Left lung (tissue), 10 donors: ENCODE measurements around the gene TAAR2. TPM values are rescaled to one million over a fixed set of nuclear protein-coding genes. Genes with fewer than 3 reads are reported as not detected.

ENCODE experiments used
- ATAC-seq: fragments of 200-7000 bp; cut with Tn5 transposase; one replicate; pipeline ENCODE4 v1.9.1; 2020; ENCODE audit warnings: moderate library complexity
- DNase-seq, 4 donors: peaks; one replicate each; pipeline ENCODE4 v3.0.0-alpha.2; 2013 to 2020
- H3K27ac ChIP-seq, 2 donors: fragments of 200-600 bp; sonication (generic) in 1 of 2; one replicate each; pipeline versions ENCODE4 v1.5.0 to v1.8.0; 2020 to 2021
- H3K27me3 ChIP-seq, 2 donors: fragments of 200-600 bp; sonication (generic) in 1 of 2; one replicate each; pipeline versions ENCODE4 v1.5.0 to v1.8.0; 2020 to 2021
- H3K36me3 ChIP-seq, 2 donors: fragments of 200-600 bp; sonication (generic) in 1 of 2; one replicate each; pipeline versions ENCODE4 v1.5.0 to v1.8.0; 2020 to 2021
- H3K4me1 ChIP-seq, 2 donors: fragments of 200-600 bp; one replicate each; pipeline ENCODE4 v1.8.0; 2021
- H3K4me3 ChIP-seq, 2 donors: fragments of 200-600 bp; sonication (generic) in 1 of 2; one replicate each; pipeline versions ENCODE4 v1.5.0 to v1.8.0; 2020 to 2021; ENCODE audit warnings: mild to moderate bottlenecking in 1 of 2
- H3K9me3 ChIP-seq, 2 donors: fragments of 200-600 bp; sonication (generic) in 1 of 2; one replicate each; pipeline versions ENCODE4 v1.5.0 to v1.8.0; 2020 to 2021
- intact Hi-C, 2 donors: fragments of 100-400 bp; cut with DNase I; formaldehyde crosslinking; loops; one replicate each; pipeline versions ENCODE4 v1.11.2 to v1.14.2; 2022
- polyA plus RNA-seq, 6 donors: library from polyadenylated mRNA; unstranded; fragments of 120-200 nt; gene quantifications; one replicate each; pipeline ENCODE4 v1.2.1, GENCODE V29; 2013; ENCODE audit not compliant: insufficient read length in 6 of 6
- total RNA-seq, 2 donors: library from RNA; stranded (reverse); fragmentation: NEBNext Ultra II Directional; extraction: Animal tissue kit (Norgen Biotek cat#: 25700); gene quantifications; one replicate each; pipeline ENCODE4 v1.2.1, GENCODE V29; 2021
- TF ChIP-seq, protein P1 (sequence below), 2 donors: fragments of 200-600 bp; sonication (generic) in 1 of 2; IDR thresholded peaks; one replicate each; pipeline versions ENCODE4 v1.5.0 to v1.8.0; 2021; ENCODE audit warnings: antibody characterized with exemption in 2 of 2
- donor health status: DM: no; HTN: yes; CAD: no.
- donor health status: DM: no; HTN: no; CAD: no.

TAAR2 gene
- total and polyA plus RNA-seq, 8 donors: not detected

DNA sequence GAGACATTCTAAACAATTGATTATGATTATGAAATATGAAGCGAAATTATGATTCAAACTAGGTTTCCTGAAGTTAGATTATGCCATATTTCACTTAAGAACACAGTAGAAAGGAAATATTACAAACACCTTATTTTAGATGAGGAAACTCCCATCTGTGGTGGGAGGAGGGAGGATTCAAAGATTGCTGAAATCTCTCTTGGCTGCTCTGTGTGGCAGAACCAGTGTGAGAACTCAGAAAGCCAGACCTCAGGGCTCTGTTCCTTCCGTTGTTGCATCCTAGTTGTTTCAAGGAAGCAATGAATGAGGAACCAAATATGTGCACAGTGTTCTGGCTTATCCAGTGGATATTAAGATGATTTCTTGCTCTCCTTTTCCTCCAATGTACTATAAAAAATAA is 36.7 kb downstream of the TAAR2 start:
- intact Hi-C loops: no loop called here
- Histone ChIP-seq H3K27me3 (no peaks in the 10 kb centered on the region), H3K4me3 (no peak overlapping the region), H3K4me1 (no peaks in the 10 kb centered on the region), H3K36me3 (no peaks in the 10 kb centered on the region), H3K9me3 (no peaks in the 10 kb centered on the region), H3K27ac (peak overlapping the region in 1 of 2 donors; percentile 9)
- ATAC-seq (peak; percentile 19), DNase-seq (no peak)
- TF ChIP-seq, protein P1, sequence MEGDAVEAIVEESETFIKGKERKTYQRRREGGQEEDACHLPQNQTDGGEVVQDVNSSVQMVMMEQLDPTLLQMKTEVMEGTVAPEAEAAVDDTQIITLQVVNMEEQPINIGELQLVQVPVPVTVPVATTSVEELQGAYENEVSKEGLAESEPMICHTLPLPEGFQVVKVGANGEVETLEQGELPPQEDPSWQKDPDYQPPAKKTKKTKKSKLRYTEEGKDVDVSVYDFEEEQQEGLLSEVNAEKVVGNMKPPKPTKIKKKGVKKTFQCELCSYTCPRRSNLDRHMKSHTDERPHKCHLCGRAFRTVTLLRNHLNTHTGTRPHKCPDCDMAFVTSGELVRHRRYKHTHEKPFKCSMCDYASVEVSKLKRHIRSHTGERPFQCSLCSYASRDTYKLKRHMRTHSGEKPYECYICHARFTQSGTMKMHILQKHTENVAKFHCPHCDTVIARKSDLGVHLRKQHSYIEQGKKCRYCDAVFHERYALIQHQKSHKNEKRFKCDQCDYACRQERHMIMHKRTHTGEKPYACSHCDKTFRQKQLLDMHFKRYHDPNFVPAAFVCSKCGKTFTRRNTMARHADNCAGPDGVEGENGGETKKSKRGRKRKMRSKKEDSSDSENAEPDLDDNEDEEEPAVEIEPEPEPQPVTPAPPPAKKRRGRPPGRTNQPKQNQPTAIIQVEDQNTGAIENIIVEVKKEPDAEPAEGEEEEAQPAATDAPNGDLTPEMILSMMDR (IDR thresholded peaks at IDR 0.05): no peak

DNA sequence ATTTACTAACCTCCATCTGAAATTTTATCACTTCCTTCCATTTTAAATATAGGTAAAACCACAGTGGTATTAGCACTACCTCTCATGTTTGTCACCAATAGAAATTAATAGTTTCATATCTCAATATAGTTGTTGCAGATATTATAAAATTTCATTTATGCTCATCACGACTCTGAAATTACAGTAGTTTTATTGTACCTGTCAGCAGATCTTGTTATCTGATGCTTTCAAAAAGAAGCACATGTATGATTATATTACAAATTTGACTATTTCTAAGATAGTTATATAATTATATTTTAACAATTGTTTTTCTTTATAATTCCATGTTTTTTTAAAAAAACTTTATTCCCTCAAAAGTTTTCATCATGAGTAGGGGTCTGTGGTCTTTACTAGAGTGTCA is 39.4 kb downstream of the TAAR2 start:
- H3K4me3 ChIP-seq: no peak overlapping the region
- H3K27me3 ChIP-seq: no peaks in the 10 kb centered on the region
- ATAC-seq: no peak
- TF ChIP-seq, protein P1 (IDR thresholded peaks at IDR 0.05): no peak
- DNase-seq: no peak
- no peak overlapping the region for H3K27ac ChIP-seq
- H3K4me1 ChIP-seq: no peaks in the 10 kb centered on the region
- intact Hi-C loops: no loop called here
- no peaks in the 10 kb centered on the region for H3K9me3 ChIP-seq
- H3K36me3 ChIP-seq: no peaks in the 10 kb centered on the region

DNA sequence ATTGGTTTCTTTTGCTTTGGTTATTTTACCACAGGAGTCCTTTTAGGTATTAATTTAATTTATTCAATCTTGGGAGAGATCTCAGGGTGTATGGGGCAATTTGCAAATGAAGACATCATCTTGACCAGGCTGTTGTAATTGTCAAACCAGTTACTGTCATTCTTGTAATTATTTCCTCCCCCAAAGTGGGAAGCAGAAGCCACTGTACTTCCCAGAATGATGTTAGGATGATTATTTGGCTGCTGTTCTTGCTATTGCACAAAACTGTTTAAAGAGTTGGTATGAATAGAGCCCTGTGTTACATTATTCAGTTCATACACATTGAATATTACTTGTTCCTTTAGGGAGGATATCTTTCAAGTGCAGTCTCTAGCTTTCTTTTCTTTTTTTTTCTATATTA is 52.3 kb downstream of the TAAR2 start:
- intact Hi-C loops: no loop called here
- Histone ChIP-seq H3K9me3 (no peaks in the 10 kb centered on the region), H3K4me1 (peaks cover 0 to 3% of the 10 kb centered on the region in 2 donors), H3K4me3 (no peak overlapping the region), H3K27me3 (no peaks in the 10 kb centered on the region), H3K27ac (peak overlapping the region in 1 of 2 donors; percentile 64), H3K36me3 (no peaks in the 10 kb centered on the region)
- no peak for ATAC-seq
- TF ChIP-seq, protein P1 (IDR thresholded peaks at IDR 0.05): no peak
- DNase-seq: no peak

DNA sequence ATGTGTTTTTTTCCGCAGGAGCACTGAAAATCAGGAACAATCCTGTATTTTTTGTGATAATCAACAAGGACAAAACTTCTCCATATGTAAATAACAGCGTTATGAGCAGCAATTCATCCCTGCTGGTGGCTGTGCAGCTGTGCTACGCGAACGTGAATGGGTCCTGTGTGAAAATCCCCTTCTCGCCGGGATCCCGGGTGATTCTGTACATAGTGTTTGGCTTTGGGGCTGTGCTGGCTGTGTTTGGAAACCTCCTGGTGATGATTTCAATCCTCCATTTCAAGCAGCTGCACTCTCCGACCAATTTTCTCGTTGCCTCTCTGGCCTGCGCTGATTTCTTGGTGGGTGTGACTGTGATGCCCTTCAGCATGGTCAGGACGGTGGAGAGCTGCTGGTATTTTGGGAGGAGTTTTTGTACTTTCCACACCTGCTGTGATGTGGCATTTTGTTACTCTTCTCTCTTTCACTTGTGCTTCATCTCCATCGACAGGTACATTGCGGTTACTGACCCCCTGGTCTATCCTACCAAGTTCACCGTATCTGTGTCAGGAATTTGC is 53.8 kb downstream of the TAAR2 start, which contains the start of gene TAAR6:
Gene TAAR6 (plus strand): TSS at position 102 of the 557 bp plus-strand sequence. CDS start 0 bp downstream, at position 102.
- intact Hi-C loops: no loop called here
- no peak within 1 kb of the TSS for H3K27ac ChIP-seq
- DNase-seq: no peak
- peaks cover 0 to 12% of the 10 kb centered on the region in 2 donors for H3K27me3 ChIP-seq
- H3K4me1 ChIP-seq: peaks cover 0 to 3% of the 10 kb centered on the region in 2 donors
- no peak within 1 kb of the TSS for H3K4me3 ChIP-seq
- H3K36me3 ChIP-seq: no peaks in the 10 kb centered on the region
- TF ChIP-seq, protein P1 (IDR thresholded peaks at IDR 0.05): no peak
- no peaks in the 10 kb centered on the region for H3K9me3 ChIP-seq
- no peak for ATAC-seq

DNA sequence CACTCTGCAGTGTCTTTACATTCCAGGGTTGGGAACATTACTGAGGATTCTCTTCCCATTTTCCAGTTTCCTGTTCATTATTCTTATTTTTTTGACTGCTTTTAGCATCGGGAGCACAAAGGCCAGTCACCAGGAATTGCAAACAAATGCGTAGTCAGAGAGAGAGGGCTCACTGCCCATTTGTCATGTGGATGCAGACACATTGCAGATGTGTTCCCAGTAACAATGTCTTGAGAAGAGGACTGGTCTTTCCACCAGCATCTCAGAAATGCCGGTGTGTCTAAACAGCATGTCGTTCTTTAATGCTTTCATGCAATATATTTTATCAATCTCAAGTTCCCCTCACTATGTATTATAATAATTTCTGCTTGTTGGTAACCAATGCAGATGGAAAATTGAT is 54.9 kb downstream of the TAAR2 start:
- intact Hi-C loops: no loop called here
- peaks cover 0 to 18% of the 10 kb centered on the region in 2 donors for H3K27me3 ChIP-seq
- peaks cover 0 to 3% of the 10 kb centered on the region in 2 donors for H3K4me1 ChIP-seq
- no peak overlapping the region for H3K27ac ChIP-seq
- ATAC-seq (no peak), DNase-seq (no peak)
- no peaks in the 10 kb centered on the region for H3K9me3 ChIP-seq
- no peak overlapping the region for H3K4me3 ChIP-seq
- TF ChIP-seq, protein P1 (IDR thresholded peaks at IDR 0.05): no peak
- no peaks in the 10 kb centered on the region for H3K36me3 ChIP-seq
